KOPT-K1 (cell line): ENCODE results near the gene PCID2.

Experiments
- H3K27ac ChIP-seq: fragments of 200-600 bp; sonication (generic); 2 replicates; pipeline ENCODE4 v1.5.1; 2016; ENCODE audit warnings: antibody characterized with exemption, mild to moderate bottlenecking, low read depth, low read length; ENCODE audit not compliant: poor library complexity, severe bottlenecking
- H3K36me3 ChIP-seq: fragments of 200-600 bp; sonication (generic); 2 replicates; pipeline ENCODE4 v1.5.1; 2017; ENCODE audit warnings: antibody characterized with exemption, mild to moderate bottlenecking, low read length, moderate library complexity; ENCODE audit not compliant: insufficient read depth
- H3K9me3 ChIP-seq: fragments of 200-600 bp; sonication (generic); 2 replicates; pipeline ENCODE4 v1.5.1; 2017; ENCODE audit warnings: antibody characterized with exemption, low read length, mild to moderate bottlenecking; ENCODE audit not compliant: insufficient read depth, poor library complexity, severe bottlenecking

Gene PCID2

GRCh38 chr13:113186061-113186900, 22.2 kb downstream of the PCID2 start:
- H3K9me3 ChIP-seq: no peaks in the 10 kb centered on the region
- H3K27ac ChIP-seq: peak overlapping the region; percentile 49
- H3K36me3 ChIP-seq: peaks cover 90% of the 10 kb centered on the region

GRCh38 chr13:113184568-113185440, 23.7 kb downstream of the PCID2 start:
- H3K36me3 ChIP-seq: peaks cover 91% of the 10 kb centered on the region
- H3K27ac ChIP-seq: peak overlapping the region; percentile 49
- no peaks in the 10 kb centered on the region for H3K9me3 ChIP-seq

- H3K36me3 ChIP-seq: peaks cover 91% of the 10 kb centered on the region
- H3K9me3 ChIP-seq: no peaks in the 10 kb centered on the region
- no peak overlapping the region for H3K27ac ChIP-seq
These were observed 24.9 kb downstream of the PCID2 start for GRCh38 chr13:113183450-113184129.

- Histone ChIP-seq H3K27ac (peak overlapping the region; percentile 24), H3K36me3 (peaks cover 91% of the 10 kb centered on the region), H3K9me3 (no peaks in the 10 kb centered on the region)
These were observed 26.4 kb downstream of the PCID2 start for GRCh38 chr13:113182046-113182445.

DNA sequence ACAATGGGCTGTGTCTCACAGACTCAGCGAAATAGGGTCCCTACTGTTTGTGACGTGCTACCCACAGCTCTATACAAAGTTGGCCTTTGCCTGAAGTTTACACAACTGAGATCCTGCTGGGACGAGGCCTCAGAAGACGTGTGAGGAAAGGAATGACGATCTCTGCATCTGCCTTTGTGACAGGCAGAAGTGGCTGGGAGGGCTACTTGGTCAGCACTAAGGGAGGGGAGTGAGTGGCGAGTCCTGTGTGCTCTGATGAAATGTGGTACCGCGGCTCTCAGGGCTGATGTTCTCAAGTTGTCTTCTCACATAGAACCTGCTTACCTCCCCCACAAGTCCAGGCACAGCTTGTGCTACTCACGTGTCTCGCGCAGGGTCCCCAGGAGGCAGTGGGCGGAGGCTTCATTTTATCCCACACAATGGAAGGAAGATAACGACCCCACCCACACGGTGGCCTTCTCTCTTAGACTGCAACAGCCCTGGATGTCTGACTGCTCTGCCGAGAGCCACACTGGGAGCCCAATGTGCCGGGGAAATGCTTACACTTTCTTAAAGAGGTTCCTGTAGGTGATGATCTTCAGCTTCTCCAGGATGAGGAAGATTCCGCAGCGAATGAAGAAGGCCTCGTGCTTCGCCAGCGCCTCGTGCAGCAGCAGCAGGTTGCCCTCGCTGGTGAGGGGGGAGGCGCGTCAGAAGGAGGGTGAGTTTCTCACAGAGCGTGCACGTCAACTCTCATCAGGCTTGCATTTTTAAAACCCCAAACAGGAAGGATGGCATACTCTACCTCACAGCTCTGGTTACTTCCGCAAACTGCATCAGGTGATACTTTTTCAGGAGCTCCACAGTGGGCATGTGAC, 28.9 kb downstream of the PCID2 start:
- Histone ChIP-seq H3K36me3 (peaks cover 99% of the 10 kb centered on the region), H3K9me3 (no peaks in the 10 kb centered on the region), H3K27ac (peak overlapping the region; percentile 63)

GRCh38 chr13:113178896-113179167, 29.6 kb downstream of the PCID2 start:
- H3K36me3 ChIP-seq: peaks cover 99% of the 10 kb centered on the region
- H3K9me3 ChIP-seq: no peaks in the 10 kb centered on the region
- H3K27ac ChIP-seq: peak overlapping the region; percentile 63

- H3K36me3 ChIP-seq: peaks cover 98% of the 10 kb centered on the region
- H3K9me3 ChIP-seq: no peaks in the 10 kb centered on the region
- peak overlapping the region; percentile 63 for H3K27ac ChIP-seq
These were observed 30.2 kb downstream of the PCID2 start for GRCh38 chr13:113178070-113178895.

- H3K27ac ChIP-seq: no peak overlapping the region
- H3K9me3 ChIP-seq: no peaks in the 10 kb centered on the region
- peaks cover 98% of the 10 kb centered on the region for H3K36me3 ChIP-seq
These were observed 31.6 kb downstream of the PCID2 start for GRCh38 chr13:113176822-113177221.

GRCh38 chr13:113176280-113176679, 32.2 kb downstream of the PCID2 start:
- no peaks in the 10 kb centered on the region for H3K9me3 ChIP-seq
- H3K27ac ChIP-seq: no peak overlapping the region
- peaks cover 98% of the 10 kb centered on the region for H3K36me3 ChIP-seq

- H3K36me3 ChIP-seq: peaks cover 94% of the 10 kb centered on the region
These were observed 36.0 kb downstream of the PCID2 start for GRCh38 chr13:113172419-113172926.

DNA sequence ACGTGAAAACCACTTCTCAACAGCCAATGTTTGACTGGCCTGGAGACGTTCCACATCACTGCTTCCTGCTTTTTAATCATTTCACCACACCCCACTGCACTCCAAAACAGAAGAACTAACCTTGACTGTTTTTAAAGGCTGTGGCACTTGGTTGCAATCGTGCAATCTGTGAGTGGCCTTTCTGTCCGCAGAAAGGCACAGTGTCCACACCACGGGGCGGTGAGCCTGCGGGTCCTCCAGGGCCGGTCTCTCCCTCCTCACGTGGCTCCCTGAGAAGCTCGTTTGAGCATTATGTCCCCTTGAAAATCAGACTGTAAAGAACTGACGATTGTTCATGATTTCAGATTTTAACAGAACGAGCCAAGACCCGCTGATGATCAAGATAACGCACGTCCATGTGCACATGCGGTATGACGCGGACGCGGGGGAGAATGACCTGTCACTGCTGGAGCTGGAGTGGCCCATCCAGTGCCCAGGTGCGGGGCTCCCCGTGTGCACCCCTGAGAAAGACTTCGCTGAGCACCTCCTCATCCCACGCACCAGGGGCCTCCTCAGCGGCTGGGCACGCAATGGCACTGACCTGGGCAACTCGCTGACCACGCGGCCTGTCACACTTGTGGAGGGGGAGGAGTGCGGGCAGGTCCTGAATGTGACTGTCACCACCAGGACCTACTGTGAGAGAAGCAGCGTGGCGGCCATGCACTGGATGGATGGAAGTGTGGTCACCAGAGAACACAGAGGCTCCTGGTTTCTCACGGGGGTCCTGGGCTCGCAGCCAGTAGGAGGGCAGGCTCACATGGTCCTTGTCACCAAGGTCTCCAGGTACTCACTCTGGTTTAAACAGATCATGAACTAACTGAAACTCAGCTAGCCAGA, 37.0 kb downstream of the PCID2 start:
- Histone ChIP-seq H3K27ac (no peak overlapping the region), H3K9me3 (peaks cover 6% of the 10 kb centered on the region), H3K36me3 (peaks cover 84% of the 10 kb centered on the region)

More at GRCh38 chr13:113172419-113172926, 36.0 kb downstream of the PCID2 start:
- no peak overlapping the region for H3K27ac ChIP-seq
- peaks cover 6% of the 10 kb centered on the region for H3K9me3 ChIP-seq

- peaks cover 6% of the 10 kb centered on the region for H3K9me3 ChIP-seq
- H3K27ac ChIP-seq: no peak overlapping the region
- peaks cover 74% of the 10 kb centered on the region for H3K36me3 ChIP-seq
These were observed 38.0 kb downstream of the PCID2 start for GRCh38 chr13:113170511-113170910.
